ACC112 (cell line): ENCODE data around the gene ARHGAP32.

Experiments
- H2AFZ ChIP-seq: fragments of 200-600 bp; sonication (generic); one replicate; pipeline ENCODE4 v1.6.0; 2017; ENCODE audit warnings: antibody characterized with exemption, low read length; ENCODE audit not compliant: unreplicated experiment
- H3K27ac ChIP-seq: fragments of 200-600 bp; sonication (generic); 2 replicates; pipeline ENCODE4 v1.5.1; 2014; ENCODE audit warnings: low read depth, mild to moderate bottlenecking, antibody characterized with exemption, low read length, moderate library complexity
- H3K27me3 ChIP-seq: fragments of 200-600 bp; sonication (generic); 2 replicates; pipeline ENCODE4 v1.6.1; 2014; ENCODE audit warnings: mild to moderate bottlenecking, antibody characterized with exemption, low read length, moderate library complexity, mixed read lengths; ENCODE audit not compliant: insufficient read depth
- H3K36me3 ChIP-seq: fragments of 200-600 bp; sonication (generic); 2 replicates; pipeline ENCODE4 v1.6.1; 2016; ENCODE audit warnings: mild to moderate bottlenecking, antibody characterized with exemption, low read length, moderate library complexity, mixed read lengths; ENCODE audit not compliant: insufficient read depth
- H3K4me1 ChIP-seq: fragments of 200-600 bp; sonication (generic); one replicate; pipeline ENCODE4 v1.6.1; 2016; ENCODE audit warnings: low read length, mixed read lengths; ENCODE audit not compliant: insufficient read depth, unreplicated experiment, control insufficient read depth
- H3K4me3 ChIP-seq: fragments of 200-600 bp; sonication (generic); 2 replicates; pipeline ENCODE4 v1.5.1; 2014; ENCODE audit warnings: mild to moderate bottlenecking, low read depth, low read length
- H3K79me2 ChIP-seq: fragments of 200-600 bp; sonication (generic); one replicate; pipeline ENCODE4 v1.6.0; 2016; ENCODE audit warnings: low read length; ENCODE audit not compliant: control insufficient read depth, unreplicated experiment, insufficient read depth

The ARHGAP32 gene

DNA sequence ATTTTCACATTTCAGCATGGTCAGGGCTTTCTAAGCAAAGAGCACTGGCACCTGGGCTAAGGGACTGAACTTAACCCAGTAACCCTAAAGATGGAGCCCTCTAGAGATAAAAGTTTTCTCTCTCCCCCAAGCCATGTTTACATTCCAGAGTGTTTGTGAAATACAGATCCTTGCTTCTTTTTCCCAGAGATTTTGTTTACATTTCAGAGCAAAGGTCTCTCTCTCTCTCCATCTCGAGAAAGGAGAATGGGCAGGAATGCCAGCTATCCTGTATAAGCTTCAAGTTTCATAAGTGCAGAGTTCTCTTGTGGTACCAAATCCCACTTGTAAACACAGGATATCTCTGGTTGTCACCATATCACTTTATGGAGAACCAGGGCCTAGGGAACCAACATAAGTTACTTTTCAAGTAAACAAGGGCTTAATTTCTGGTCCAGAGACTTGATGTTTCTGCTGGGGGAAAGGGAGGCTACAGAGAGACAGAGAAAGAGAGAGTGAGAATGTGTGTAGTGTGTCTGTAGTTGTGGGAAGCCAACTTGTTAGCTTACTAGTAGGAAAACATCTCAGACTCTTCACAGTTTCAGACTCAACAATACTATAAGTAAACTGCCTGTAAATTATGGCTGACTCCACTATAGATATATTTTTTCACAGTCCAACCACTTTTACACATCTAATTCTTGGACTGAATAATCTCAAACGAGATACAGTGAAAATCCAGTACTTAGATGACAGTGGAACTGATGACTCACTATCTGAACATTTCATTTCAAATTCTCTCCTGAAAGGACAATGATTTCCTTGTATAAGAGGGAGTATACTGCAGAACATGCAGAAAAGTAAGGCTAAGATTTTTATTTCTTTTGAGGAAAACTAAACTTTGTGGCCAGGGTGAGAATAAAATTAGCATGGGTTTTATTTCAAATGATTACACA is 76.2 kb downstream of the ARHGAP32 start:
- no peaks in the 10 kb centered on the region for H3K79me2 ChIP-seq
- H3K27ac ChIP-seq: peak overlapping the region; percentile 36; the same call in 1 of the 2 replicates
- H2AFZ ChIP-seq: no peak overlapping the region
- peak overlapping the region; percentile 4; the same call in 1 of the 2 replicates for H3K4me3 ChIP-seq
- H3K4me1 ChIP-seq: peaks cover 13% of the 10 kb centered on the region
- no peaks in the 10 kb centered on the region for H3K27me3 ChIP-seq
- no peaks in the 10 kb centered on the region for H3K36me3 ChIP-seq

DNA sequence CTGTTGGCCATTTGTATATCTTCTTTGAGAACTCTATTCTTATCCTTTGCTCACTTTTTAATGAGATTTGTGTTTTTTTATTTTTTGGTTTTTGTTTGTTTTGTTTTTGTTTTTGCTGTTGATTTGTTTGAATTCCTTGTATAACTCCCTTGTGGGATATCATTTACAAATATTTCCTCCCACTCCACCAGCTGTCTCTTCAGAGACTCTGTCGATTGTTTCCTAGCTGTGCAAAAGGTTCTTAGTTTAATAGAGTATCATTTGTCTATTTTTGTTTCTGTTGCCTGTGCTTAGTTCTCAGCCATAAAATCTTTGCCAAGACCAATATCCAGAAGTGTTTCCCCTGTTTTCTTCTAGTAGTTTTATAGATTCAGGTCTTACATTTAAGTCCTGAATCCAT is 82.4 kb downstream of the ARHGAP32 start:
- Histone ChIP-seq H3K36me3 (0 out of 2 replicates have a peak, but pooled peaks cover 3% of the 10 kb centered on the region), H3K27ac (no peak overlapping the region), H3K4me3 (no peak overlapping the region)

GRCh38 chr11:129106788-129107187 is 85.3 kb downstream of the ARHGAP32 start:
- Histone ChIP-seq H3K4me1 (no peaks in the 10 kb centered on the region), H3K4me3 (no peak overlapping the region), H3K27ac (no peak overlapping the region), H2AFZ (no peak overlapping the region), H3K27me3 (no peaks in the 10 kb centered on the region), H3K36me3 (0 out of 2 replicates have a peak, but pooled peaks cover 3% of the 10 kb centered on the region), H3K79me2 (no peaks in the 10 kb centered on the region)

More for the DNA sequence above, 82.4 kb downstream of the ARHGAP32 start:
- H2AFZ ChIP-seq: no peak overlapping the region
- no peaks in the 10 kb centered on the region for H3K4me1 ChIP-seq
- no peaks in the 10 kb centered on the region for H3K27me3 ChIP-seq
- H3K79me2 ChIP-seq: no peaks in the 10 kb centered on the region

GRCh38 chr11:129102756-129103155 is 89.4 kb downstream of the ARHGAP32 start:
- H3K4me3 ChIP-seq: no peak overlapping the region
- H3K79me2 ChIP-seq: no peaks in the 10 kb centered on the region
- no peak overlapping the region for H3K27ac ChIP-seq
- H3K4me1 ChIP-seq: no peaks in the 10 kb centered on the region
- H2AFZ ChIP-seq: no peak overlapping the region
- 0 out of 2 replicates have a peak, but pooled peaks cover 5% of the 10 kb centered on the region for H3K36me3 ChIP-seq
- H3K27me3 ChIP-seq: no peaks in the 10 kb centered on the region

DNA sequence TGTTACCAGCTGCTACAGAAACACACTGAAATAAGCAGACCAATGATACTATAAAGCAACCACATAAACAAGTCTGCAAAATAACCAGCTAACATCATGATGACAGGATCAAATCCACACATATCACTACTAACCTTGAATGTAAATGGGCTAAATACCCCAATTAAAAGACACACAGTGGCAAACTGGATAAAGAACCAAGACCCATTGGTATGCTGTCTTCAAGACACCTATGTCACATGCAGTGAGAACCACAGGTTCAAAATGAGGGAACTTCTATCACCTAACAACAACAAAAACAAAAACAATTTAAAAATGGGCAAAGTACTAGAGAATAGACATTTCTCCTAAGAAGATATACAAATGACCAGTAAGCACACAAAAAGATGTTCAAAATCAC is 89.9 kb downstream of the ARHGAP32 start:
- Histone ChIP-seq H2AFZ (no peak overlapping the region), H3K4me3 (no peak overlapping the region), H3K4me1 (no peaks in the 10 kb centered on the region), H3K27ac (no peak overlapping the region), H3K79me2 (no peaks in the 10 kb centered on the region), H3K27me3 (no peaks in the 10 kb centered on the region), H3K36me3 (0 out of 2 replicates have a peak, but pooled peaks cover 4% of the 10 kb centered on the region)

DNA sequence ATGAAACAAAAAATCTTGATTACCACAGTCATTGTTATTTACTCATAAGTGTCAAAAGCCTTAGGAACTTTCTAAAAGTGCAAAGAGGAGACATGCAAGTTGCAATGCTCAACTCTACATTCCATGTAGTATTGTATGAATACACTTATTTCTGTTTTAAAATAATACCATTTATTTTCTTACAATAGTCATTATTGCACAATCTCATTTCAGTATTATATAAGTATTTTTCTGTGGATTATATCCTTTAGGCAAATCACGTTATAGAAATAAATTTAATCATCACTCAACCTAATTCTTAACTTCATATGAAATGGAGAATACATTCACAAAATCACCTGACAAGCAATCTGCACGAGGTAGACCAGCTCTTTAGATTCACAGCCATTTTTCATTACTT is 98.8 kb downstream of the ARHGAP32 start:
- Histone ChIP-seq H3K36me3 (peaks cover 13% of the 10 kb centered on the region; the same call in 1 of the 2 replicates), H3K79me2 (no peaks in the 10 kb centered on the region), H2AFZ (no peak overlapping the region), H3K4me1 (no peaks in the 10 kb centered on the region), H3K27me3 (no peaks in the 10 kb centered on the region), H3K27ac (no peak overlapping the region), H3K4me3 (no peak overlapping the region)

DNA sequence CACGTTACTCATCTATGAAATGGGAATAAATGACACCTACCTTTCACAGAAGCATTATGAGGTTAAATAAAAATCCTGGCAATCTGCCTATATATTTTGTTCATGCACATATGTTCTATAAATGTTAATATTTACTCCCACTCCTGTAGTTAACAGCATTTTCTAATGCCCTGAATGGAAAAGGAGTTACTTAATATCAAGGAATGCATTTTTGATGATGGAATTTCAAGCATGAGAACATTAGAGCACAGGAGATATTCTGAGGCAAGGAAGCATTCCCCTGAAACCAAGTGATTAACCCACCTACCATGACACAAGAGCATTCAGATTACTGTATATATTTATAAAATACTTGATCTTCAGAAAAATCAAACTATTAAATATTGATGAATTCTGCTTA is 102.1 kb downstream of the ARHGAP32 start:
- Histone ChIP-seq H3K27me3 (no peaks in the 10 kb centered on the region), H3K36me3 (peaks cover 7% of the 10 kb centered on the region; the same call in 1 of the 2 replicates), H3K27ac (no peak overlapping the region), H3K4me1 (no peaks in the 10 kb centered on the region), H2AFZ (no peak overlapping the region), H3K79me2 (no peaks in the 10 kb centered on the region), H3K4me3 (no peak overlapping the region)

DNA sequence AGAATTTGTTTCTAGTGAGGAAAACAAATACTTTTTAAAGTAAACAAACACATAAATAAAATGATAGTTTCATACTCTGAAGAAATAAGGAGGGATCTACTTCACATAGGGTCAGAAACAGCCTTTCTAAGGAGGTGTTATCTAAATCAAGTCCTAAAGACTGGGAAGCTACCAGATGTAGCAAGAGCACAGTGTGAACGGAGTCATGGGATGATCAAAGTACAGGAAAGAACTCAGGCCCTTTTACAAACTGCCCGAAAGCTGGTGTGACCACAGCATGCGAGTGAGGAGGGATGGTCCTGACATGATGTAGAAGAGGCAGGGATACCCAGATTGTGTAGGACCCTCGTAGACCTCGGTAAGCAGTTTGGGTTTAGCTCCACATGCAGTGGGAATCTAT is 102.8 kb downstream of the ARHGAP32 start:
- H3K27me3 ChIP-seq: no peaks in the 10 kb centered on the region
- H3K27ac ChIP-seq: no peak overlapping the region
- no peak overlapping the region for H2AFZ ChIP-seq
- H3K36me3 ChIP-seq: peaks cover 7% of the 10 kb centered on the region; the same call in 1 of the 2 replicates
- H3K4me3 ChIP-seq: no peak overlapping the region
- H3K79me2 ChIP-seq: no peaks in the 10 kb centered on the region
- no peaks in the 10 kb centered on the region for H3K4me1 ChIP-seq

- no peaks in the 10 kb centered on the region for H3K4me1 ChIP-seq
- no peak overlapping the region for H2AFZ ChIP-seq
- H3K79me2 ChIP-seq: no peaks in the 10 kb centered on the region
Measured at GRCh38 chr11:129086976-129087375, 105.1 kb downstream of the ARHGAP32 start.

DNA sequence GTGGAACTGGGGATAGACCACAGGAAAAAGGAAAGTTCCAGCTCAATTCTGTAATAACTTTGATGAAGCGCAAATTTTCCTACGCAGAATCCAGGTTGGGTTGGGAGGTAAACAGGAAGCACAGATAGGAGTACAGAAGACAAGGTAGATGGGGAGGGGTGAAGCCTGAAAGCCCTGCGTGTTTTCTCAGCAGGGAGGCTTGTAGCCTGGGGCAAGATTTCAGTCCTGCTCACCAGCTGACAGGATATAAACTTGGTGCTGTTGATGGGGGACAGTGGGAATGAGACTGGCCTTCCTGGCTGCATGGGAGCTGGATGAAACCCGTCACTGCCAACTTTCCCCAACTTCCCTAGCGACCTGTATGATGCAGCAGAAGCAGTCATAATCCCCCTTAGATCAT is 114.9 kb downstream of the ARHGAP32 start:
- Histone ChIP-seq H3K79me2 (no peaks in the 10 kb centered on the region), H3K36me3 (no peaks in the 10 kb centered on the region), H3K27me3 (no peaks in the 10 kb centered on the region), H2AFZ (no peak overlapping the region), H3K4me1 (no peaks in the 10 kb centered on the region), H3K27ac (no peak overlapping the region), H3K4me3 (no peak overlapping the region)

More at GRCh38 chr11:129086976-129087375, 105.1 kb downstream of the ARHGAP32 start:
- Histone ChIP-seq H3K4me3 (no peak overlapping the region), H3K27ac (no peak overlapping the region), H3K27me3 (no peaks in the 10 kb centered on the region), H3K36me3 (no peaks in the 10 kb centered on the region)

DNA sequence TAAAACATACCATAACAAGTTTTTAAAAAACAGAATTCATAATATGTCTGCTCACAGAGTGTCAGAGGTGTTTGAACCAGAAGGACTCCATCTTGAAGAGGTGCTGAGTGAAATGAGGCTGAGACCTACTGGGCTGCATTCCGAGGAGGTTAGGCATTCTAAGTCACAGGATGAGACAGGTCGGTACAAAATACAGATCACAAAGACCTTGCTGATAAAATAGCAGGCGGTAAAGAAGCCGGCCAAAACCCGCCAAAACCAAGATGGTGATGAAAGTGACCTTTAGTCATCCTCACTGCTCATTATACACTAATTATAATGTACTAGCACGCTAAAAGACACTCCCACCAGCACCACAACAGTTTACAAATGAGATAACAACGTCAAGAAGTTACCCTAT is 116.4 kb downstream of the ARHGAP32 start:
- no peaks in the 10 kb centered on the region for H3K36me3 ChIP-seq
- no peaks in the 10 kb centered on the region for H3K27me3 ChIP-seq
- H3K79me2 ChIP-seq: no peaks in the 10 kb centered on the region
- no peak overlapping the region for H2AFZ ChIP-seq
- H3K4me3 ChIP-seq: no peak overlapping the region
- no peaks in the 10 kb centered on the region for H3K4me1 ChIP-seq
- no peak overlapping the region for H3K27ac ChIP-seq
